Measurements from ENCODE around the gene SPATA13.
"Not testable (repeated sequence)": the region's sequence is repeated elsewhere in the genome, so short reads cannot be mapped to it uniquely, and the experiment has no call there.

The SPATA13 gene

DNA sequence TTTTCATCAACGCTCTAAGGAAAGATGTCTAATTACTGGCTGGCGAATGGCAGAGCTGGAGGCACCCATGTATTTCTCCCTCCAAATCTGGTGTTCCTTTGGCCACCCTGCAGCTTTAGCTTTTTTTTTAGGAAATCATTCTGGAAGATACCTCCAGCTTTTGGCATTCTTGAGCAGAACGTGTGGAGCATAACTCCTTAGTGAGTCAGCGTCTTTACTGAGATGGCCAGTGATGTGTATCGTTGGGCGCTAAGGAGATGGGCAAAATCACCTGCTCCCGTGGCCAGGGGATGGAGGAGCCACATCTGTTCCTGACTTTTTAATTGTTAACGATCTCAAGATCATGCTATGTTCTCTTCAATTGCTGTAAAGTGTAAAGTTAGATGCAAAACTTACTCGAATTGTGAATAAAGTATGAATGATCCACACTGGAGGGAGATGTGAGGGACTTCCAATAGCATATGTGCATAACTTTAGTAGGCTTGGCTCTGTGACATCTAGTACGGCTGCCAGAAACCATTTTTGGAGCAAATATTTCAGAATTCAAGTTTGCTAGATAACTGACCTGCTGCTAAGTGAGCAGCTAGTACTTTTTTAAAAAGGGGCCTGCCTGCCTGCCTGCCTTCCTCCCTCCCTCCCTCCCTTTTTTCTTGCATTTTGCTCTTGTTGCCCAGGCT is 124.5 kb downstream of the SPATA13 start:
- DNase-seq = no peak

DNA sequence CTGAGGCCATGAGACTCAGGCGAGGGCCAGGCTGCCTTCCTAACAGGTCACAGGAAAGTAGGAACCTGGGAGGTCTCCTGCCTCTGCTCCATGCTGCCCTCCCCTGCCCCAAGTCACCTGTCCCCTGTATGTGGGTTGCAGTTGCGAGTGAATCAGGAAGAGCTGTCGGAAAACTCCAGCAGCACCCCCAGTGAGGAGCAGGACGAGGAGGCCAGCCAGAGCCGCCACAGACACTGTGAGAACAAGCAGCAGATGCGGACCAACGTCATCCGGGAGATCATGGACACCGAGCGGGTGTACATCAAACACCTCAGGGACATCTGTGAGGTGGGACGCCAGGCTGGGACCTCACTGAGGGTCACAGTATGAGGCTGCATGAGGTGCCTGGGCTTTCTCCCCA is 126.1 kb downstream of the SPATA13 start:
- no peak for DNase-seq

DNA sequence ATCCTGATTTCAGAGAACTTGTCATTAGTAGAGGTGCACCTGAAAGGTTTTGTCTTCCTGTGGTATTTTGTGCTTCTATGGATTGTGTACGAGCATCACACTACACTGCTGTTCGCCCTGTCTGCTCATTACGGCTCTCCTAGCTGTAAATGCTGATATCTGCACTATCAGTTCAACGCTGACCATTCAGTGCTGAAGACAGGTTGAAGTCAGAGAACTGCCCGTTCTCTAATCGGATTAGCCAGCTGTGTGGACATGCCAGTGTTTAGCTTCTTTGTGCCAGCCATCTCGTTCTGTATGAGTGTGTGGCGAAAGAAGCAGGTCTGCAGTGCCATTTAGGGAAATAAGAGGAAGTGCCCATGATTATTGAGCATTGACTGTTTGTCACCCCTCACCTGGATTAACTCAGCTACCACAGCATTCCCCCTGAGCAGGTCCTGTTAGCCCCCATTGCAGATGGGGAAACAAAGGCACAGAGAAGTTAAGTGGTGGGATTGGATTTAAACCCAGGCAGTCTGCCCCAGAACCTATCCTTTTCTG is 127.3 kb downstream of the SPATA13 start:
- DNase-seq = no peak

DNA sequence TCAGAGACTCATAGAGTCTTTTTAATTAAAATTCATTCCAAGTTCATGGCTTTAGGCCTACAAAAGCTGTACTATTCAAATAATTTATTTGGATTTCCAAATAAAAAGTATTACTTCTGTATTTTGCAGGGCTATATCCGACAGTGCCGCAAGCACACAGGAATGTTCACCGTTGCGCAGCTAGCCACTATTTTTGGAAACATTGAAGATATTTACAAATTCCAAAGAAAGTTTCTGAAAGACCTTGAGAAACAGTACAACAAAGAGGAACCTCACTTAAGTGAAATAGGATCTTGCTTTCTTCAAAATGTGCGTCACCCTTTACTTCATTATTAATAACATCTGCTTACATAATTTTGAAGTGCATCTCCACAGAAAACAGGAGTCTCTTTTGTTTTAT is 128.3 kb downstream of the SPATA13 start:
- DNase-seq = no peak

DNA sequence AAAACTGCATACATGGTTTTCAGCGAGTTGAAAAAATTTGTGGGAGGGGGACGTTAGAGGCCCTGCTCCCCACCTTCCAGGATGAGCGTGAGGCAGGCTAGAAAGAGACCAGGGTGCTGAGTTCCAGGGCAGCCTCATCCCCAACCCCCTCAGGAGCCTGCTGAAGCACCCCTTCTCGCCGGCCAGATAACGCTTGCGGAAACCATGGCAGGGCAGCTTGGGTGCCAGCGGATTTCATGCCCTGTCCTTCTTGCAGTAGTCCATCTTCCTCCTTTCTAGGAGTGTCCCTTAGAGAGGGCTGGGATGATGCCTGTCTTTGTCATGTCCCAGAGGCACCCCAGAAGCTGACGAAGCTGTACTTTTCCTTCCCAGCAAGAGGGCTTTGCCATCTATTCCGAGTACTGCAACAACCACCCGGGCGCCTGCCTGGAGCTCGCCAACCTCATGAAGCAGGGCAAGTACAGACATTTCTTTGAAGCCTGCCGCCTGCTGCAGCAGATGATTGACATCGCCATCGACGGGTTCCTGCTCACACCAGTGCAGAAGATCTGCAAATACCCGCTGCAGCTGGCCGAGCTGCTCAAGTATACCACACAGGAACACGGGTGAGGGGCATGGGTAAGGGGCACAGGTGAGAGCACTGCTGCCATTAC is 129.9 kb downstream of the SPATA13 start:
- no peak for DNase-seq

DNA sequence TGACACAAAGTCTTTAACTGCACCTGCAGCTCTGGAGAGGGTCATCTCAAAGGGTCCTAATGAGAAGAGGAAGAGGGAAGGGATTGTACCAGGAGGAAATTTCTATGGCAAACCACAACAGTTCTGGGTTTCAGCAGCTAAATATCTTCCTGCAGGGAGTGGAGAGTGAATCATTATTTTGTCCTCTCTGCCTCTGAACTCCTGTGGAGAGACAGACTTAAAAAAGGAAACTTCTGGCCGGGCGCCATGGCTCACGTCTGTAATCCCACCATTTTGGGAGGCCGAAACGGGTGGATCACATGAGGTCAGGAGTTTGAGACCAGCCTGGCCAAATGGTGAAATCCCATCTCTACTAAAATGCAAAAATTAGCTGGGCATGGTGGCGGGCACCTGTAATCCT is 132.0 kb downstream of the SPATA13 start:
- DNase-seq = no peak

DNA sequence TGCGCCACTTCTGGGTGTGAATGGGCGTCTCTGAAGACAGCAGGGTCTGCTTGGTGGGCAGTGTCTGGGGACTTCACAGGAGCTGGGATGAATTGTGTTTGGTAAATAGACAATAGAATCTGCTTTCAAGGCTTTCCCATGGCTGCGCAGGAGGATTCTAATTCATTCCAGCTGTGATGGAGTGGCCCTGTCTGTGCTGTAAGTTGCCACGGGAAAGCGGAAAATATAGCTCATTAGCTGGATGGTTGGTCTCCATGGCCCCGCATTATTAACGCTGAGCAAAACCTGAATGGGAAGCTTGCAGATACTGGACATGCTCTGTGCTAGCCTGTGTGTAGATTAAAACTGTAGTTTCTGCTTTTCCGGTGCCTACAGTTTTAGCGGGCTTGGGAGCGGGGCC is 133.2 kb downstream of the SPATA13 start:
- DNase-seq = no peak

DNA sequence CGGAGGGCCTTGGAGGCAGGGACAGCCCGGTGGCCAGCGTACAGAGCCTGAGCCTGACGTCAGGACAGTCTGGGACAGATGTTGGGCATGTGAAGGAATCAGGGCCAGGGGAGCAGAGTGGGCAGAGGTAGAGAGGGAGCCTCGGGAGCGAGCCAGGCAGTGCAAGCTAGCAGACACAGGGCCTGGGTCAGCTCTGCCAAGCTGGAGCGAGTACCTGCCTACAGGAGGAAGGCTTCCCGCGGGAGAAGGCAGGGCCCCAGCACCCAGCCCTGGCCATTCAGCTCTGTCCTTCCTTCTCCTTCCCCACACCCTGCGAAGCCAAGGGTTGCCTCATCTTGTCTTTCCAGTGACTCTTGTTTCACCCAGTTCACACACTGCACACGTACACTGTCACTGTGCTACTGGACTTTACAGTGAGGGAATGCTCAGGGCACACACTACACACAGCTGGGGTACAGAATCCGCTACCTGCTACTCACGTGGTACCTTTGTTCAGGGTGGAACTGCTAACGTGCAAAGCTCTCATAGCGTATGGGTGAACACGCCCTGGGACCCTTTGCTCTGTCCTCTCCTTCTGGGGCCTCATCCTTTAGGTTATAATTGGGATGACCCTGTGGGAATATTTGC is 139.1 kb downstream of the SPATA13 start:
- DNase-seq = no peak

DNA sequence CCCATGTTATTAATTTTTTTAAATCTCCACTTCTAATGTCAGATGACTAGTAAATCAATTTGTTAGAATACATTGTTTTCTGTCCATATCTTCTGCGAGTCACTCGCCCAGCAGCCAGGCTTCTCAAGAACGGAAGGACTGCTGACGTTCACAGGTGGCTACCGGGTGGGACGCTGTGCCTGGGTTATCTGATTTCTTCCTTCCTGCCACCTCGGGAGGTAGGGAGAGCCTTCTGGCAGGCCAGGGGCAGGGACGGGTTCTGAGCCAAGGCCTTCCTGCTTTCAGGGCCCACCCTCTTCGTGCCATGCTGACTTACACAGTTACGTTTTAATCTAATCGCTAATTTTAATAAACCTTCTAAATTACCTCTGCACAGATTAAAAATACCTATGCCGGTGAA is 140.9 kb downstream of the SPATA13 start:
- no peak for DNase-seq

DNA sequence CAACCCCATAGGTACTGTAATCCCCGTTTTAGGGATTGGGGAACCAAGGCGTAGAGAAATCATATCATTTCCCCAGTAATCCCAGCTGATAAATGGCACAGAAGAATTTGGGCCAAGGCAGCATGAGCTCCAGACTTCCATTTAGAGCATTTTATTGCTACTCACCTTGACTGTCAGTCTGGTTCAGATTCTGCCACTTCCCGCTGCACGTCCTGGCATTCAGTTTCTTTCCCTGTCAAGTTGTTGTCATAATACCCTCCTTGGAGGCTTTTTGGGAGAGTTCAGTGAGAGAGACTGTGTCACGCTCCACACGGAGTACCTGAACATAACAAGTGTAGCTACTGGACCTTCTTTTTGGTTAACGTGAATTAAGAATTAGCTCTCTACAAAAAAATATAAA is 141.4 kb downstream of the SPATA13 start:
- no peak for DNase-seq

DNA sequence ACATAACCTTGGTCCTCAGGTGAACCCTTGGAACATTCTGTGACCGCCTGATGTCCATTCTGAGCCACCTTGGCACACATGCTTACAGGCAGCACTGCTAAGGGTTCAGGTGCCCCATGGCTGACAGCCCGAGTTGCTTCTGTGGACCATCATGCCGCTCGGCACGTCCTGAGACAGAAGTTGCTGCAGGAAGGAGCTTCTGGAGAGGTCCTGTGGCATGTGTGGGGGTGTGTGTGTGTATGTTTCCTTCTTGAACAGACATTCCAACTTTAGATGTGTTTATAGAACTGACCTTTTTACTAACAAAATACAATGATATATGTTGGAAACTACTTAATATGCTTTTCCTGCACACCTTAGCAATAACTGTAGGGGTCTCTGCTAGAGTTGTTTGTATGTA is 144.1 kb downstream of the SPATA13 start:
- DNase-seq = no peak

DNA sequence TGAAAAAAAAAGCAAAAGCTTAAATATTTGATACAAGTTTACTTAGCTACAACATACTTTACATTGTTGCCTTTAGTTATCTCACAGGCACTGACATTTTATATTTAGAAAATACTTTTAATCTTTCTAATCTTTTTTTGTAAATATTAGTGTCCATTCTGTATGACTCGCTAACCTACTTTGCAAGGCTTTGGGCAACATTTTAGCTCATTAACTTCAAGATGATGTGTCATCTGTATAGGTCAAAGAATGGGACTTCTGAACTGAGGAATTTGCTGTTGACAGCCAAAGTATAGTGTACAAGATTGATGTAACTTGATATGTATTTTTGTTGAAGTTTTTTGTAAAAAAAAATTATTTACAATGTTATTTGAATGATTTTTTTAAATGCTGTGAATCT is 146.1 kb downstream of the SPATA13 start:
- DNase-seq = no peak

DNA sequence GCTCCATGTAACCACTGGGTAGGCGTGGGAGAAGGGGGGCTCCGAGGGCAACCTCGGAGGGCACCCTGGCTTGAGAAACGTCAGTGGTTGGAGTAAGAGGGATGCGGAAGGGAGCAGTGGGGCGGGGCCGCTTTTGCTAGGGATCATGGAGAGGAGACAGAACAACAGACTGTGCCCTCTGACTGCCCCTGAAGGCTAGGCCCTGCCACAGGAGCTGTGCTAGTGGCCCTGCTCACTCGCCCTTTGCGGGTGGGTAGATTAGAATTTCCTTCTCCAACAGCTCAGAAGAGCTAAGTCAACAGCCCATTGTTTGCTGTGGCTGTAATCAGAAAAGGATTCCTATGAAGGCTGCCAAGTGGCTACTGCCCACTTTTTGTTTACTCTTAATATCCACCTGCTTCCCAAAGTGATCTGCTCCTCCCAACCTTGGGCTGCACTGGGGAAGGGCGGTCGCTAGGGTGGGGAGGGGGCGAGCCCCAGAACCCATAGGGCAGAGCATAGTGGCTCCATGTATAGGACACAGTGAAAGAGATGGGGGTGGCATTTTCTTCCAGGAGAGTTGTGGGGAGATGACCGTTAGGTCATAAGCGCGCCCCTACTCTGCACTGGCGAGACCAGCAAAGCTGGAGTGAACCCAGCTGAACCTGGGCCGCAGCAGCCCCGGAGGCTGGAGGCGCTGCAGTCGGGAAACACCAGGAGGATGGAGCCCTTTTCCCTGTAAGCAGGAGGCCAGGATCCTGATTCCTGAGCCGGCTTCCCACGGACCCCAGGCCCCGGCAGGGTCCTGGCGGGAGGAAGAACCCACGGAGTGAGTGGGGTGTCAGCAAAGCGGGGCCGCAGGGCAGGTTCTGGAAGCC is 146.9 kb downstream of the SPATA13 start:
- DNase-seq = no peak

DNA sequence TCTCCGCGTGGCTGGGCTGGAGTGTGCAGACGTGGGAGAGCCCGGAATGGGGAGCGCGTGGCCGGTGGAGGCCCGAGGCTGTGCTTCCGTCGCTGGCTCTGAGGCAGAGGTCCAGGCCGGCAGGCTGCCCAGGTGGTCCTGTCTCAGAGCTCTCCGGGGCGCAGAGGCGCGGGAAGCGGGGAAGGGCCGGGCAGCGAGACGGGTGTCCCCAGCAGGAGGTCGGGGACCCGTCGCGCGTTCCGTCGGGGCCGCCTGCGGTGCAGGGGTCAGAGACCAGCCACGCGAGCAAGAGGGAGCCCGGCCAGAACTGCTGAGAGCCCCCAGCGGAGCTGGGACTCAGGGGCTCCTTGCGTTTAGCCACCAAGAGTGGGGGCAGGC is 147.5 kb downstream of the SPATA13 start:
- no peak for DNase-seq

DNA sequence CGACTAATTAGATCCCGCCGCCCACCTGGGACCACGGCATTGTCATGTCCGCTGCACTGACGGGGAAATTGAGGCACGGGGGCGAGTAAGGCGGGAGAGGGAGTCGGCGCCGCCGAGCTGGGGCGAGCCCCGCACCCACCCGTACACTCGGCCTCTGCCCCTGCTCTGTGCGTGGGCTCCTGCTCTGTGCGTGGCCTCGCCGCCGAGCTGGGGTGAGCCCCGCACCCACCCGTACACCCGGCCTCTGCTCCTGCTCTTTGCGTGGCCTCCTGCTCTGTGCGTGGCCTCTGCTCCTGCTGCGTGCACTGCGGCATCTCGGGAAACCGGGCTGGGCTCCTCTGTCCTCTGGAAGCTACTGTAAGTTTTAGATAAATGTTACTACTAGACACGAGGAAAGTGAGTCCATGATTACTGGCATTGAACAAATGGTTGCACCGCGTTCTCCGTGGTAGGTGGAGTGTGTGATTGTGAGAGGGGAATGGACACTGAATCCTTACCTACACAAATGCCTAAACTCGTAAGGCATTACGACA is 148.0 kb downstream of the SPATA13 start:
- DNase-seq = no peak

DNA sequence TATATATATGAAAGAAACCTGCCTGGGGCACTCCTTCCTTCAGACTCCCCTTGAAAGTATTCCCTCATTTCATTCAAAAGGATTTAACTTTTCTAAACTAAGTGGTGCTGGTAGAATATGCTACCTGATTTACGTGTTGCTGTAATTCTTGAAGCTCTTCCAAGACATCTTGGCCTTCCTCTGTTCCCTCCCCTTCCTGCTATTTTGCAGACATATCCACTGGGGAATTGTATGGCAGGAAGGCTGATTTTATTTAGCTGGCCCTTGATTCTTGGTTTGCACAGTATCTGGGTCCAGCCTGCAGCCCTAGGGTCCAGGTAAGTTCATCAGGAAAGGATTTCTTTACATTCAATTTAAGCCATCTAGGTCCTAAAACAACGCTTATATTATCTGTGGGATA is 148.8 kb downstream of the SPATA13 start, which contains the start of gene C1QTNF9:
C1QTNF9 (plus strand) TSS at position 281 of the 400 bp plus-strand sequence. CDS start 6,424 bp downstream, outside the sequence.
- not testable (repeated sequence) for DNase-seq

DNA sequence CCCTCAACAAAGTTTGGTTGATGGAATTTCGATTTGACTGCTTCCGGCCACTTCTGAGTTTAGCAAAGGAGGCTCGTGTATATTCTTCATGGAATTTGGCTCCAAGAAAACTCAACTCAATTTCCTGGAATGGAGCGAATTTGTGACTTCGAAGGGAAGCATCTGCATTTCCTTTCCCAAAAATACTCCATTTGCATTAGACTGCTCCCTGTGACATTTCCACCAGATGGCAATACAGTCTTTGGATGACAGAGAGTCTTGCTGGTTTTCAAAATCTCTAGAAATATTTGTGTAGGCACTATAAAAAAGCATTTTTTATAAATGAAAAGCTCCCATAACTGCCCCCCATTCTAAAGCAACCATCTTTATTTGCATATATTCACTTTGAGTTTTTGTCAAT is 152.9 kb downstream of the SPATA13 start:
- no peak for DNase-seq

DNA sequence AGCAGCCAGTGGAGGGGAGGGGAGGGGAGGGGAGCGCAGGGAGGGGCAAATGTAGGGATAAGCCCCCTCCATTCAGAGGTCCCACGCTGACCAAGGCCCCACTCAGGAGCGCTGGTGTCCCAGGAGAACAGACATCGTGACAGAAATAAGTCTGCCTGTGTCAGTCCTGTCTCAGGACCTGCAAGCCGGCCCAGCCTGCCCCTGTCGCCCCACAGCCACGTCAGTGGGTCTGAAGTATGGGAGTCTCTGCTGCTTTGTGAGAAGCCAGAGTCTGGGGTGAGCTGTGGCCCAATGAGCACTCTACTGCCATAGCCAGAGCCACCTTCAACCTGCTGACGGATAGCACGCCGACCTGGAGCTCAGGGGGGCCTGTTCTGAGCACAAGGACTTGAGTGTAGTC is 157.3 kb downstream of the SPATA13 start:
- DNase-seq = not testable (repeated sequence)

DNA sequence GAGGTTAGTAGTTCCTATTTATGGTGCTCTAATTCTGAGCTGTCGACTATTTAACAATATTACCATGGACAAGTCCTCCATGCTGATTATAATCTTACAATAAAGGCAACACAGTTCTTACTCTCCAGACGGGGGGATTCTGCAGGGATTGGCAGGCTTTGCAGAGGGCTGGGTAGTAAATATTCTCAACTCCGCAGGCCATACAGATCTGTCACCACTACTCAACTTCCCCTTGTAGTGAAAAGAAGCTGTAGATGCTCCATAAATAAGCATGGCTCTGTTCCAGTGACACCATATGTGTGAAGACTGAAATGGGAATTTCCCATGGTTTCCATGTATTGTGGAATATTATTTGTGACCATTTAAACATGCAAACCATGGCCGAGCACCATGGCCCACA is 158.4 kb downstream of the SPATA13 start:
- DNase-seq = not testable (repeated sequence)

DNA sequence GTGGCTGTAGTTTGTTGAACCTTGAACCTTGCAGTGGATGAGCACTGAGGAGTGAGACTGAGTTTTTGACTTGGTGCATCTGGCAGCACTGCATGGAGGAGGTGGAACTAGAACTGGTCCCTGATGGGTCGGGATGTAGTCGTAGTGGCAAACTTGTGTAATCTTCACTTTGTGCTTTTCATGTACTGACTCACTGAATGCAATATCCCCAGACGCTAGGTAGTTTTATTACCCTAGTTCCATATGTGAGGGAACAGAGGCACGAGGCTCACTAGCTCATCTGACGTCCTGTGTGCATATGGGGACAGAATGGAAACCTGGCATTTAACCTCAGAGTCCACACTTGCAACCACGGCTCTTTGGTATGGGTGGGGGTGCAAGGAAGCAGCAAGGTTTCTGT is 159.1 kb downstream of the SPATA13 start:
- DNase-seq = not testable (repeated sequence)

DNA sequence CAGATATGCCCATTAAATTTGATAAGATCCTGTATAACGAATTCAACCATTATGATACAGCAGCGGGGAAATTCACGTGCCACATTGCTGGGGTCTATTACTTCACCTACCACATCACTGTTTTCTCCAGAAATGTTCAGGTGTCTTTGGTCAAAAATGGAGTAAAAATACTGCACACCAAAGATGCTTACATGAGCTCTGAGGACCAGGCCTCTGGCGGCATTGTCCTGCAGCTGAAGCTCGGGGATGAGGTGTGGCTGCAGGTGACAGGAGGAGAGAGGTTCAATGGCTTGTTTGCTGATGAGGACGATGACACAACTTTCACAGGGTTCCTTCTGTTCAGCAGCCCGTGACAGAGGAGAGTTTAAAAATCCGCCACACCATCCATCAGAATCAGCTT is 160.9 kb downstream of the SPATA13 start:
- DNase-seq = not testable (repeated sequence)

DNA sequence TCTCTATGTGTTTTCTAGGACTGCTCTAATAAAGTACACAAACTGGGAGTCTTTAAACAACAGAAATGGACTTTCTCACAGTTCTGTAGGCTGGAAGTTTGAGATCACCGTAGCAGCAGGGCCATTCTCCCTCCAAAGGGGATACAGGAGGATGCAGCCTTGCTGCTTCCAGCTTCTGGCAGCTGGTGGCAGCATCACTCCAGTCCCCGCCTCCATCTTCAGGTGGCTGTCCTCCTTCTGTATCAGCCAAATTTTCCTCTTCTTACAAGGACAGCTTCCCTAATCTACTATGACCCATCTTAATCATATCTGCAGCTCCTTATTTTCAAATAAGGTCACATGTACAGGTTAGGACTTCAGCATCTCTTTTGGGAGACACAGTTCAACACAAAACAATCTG is 161.9 kb downstream of the SPATA13 start:
- DNase-seq = not testable (repeated sequence)
